ENCODE results near the gene CALCOCO1. TPM values are rescaled to one million over a fixed set of nuclear protein-coding genes. Genes with fewer than 3 reads are reported as not detected.

Gene CALCOCO1
- total and polyA plus RNA-seq, 2 of the 13 experiments (the other 11 are each of a cell fraction or from before 2014, with no cell fraction given): 7.7 to 47.7 TPM

GRCh38 chr12:53675701-53676607 is 51.3 kb downstream of the CALCOCO1 start, which contains the start of gene ATP5MC2 (continued):
- TF ChIP-seq MBNL3 (CRISPR knock-in tag; conservative IDR thresholded peaks at IDR 0.05) (no peak), NPAS2 (CRISPR knock-in tag; IDR thresholded peaks at IDR 0.05; ENCODE audit: borderline replicate concordance) (no peak), GATAD2A (CRISPR knock-in tag; IDR thresholded peaks at IDR 0.05) (peak; percentile 79), ARID4A (CRISPR knock-in tag; IDR thresholded peaks at IDR 0.05; ENCODE audit: borderline replicate concordance) (peak; percentile 85), ZNF768 (CRISPR knock-in tag; IDR thresholded peaks at IDR 0.05) (peak; percentile 80; the same call in 1 of the 2 replicates), ZNF530 (CRISPR knock-in tag; IDR thresholded peaks at IDR 0.05; ENCODE audit: low read depth) (no peak), DMTF1 (CRISPR knock-in tag; IDR thresholded peaks at IDR 0.05) (0 out of 2 replicates have a peak, but pooled peaks have one; percentile 24), ZNF256 (CRISPR knock-in tag; conservative IDR thresholded peaks at IDR 0.05) (peak; percentile 16; the same call in 1 of the 2 replicates), ZNF513 (CRISPR knock-in tag; conservative IDR thresholded peaks at IDR 0.05) (no peak), ZNF549 (CRISPR knock-in tag; IDR thresholded peaks at IDR 0.05) (no peak), FOXM1 (CRISPR knock-in tag; IDR thresholded peaks at IDR 0.05) (no peak), PATZ1 (CRISPR knock-in tag; IDR thresholded peaks at IDR 0.05) (peak; percentile 32; the same call in 1 of the 2 replicates), MLX (CRISPR knock-in tag; IDR thresholded peaks at IDR 0.05) (peak; percentile 68; the same call in 1 of the 2 replicates), SNRNP70 (IDR thresholded peaks at IDR 0.05; ENCODE audit: low read depth, low read length) (no peak), SRSF9 (IDR thresholded peaks at IDR 0.05; ENCODE audit: borderline replicate concordance, insufficient read depth, low read depth, low read length, poor library complexity, severe bottlenecking) (no peak), SNAPC5 (CRISPR knock-in tag; IDR thresholded peaks at IDR 0.05; ENCODE audit: borderline replicate concordance) (peak; percentile 60; the same call in 1 of the 2 replicates)

Data from HepG2 (cell line).